BJ (cell line): ENCODE data around the gene ATG9A. TPM values are rescaled to one million over a fixed set of nuclear protein-coding genes. Genes with fewer than 3 reads are reported as not detected.

ENCODE experiments used
- CTCF ChIA-PET: fragments of 350-600 bp; formaldehyde crosslinking; extraction: SDS; loops from one replicate; lab custom pipeline; 2021; ENCODE audit warnings: antibody characterized with exemption, inconsistent platforms; lab: Yijun Ruan, JAX
- POLR2A ChIA-PET: fragments of 300-600 bp; sonication (Branson Sonifier 250); formaldehyde crosslinking; extraction: SDS; loops from one replicate; lab custom pipeline; 2021; ENCODE audit warnings: antibody characterized with exemption; lab: Charles Lee
- DNase-seq: peaks from one replicate; pipeline ENCODE4 v3.0.0-alpha.2; 2011; ENCODE audit warnings: low read depth
- H3K27me3 ChIP-seq: 2 replicates; pipeline ENCODE4 v1.6.0; 2011; ENCODE audit warnings: low read length; ENCODE audit not compliant: control insufficient read depth, insufficient read depth
- H3K36me3 ChIP-seq: 2 replicates; pipeline ENCODE4 v1.5.1; 2011; ENCODE audit warnings: low read length; ENCODE audit not compliant: control insufficient read depth, insufficient read depth
- H3K4me3 ChIP-seq: 2 replicates; pipeline ENCODE4 v1.5.1; 2011; ENCODE audit warnings: low read depth, mild to moderate bottlenecking, control low read depth, low read length
- polyA plus RNA-seq: library from polyadenylated mRNA; depleted of rRNA; stranded (reverse); fragments of >200 nt; gene quantifications from 2 replicates; pipeline ENCODE4 v1.2.3, GENCODE V29; 2011
- TF ChIP-seq, protein P1 (sequence below): IDR thresholded peaks from 2 replicates; pipeline ENCODE4 v1.5.1; 2011; ENCODE audit warnings: low read depth, mild to moderate bottlenecking, control low read depth, inconsistent platforms, low read length, moderate library complexity; ENCODE audit not compliant: insufficient read depth

Gene ATG9A
- polyA plus RNA-seq, 1 experiment, result 132 TPM

DNA sequence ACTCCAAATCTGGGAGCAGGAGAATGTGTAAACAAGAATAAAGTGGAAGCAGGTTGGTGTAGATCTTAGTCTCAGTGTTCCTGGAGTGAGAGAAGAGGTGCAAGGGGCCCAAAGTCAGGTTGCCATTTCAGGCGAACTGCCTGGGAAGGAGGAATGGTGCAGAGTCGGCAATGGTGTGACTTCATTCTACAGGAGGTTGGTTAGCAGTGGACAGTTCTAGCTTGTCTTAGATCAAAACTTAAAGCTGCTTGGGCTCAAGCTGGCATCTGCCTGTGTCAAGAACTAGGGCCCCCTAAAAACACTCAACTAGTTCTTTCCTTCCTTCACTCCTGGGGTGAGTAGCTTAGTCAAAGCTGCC, 19.4 kb upstream of the ATG9A start:
- peaks cover 10% of the 10 kb centered on the region for H3K36me3 ChIP-seq
- H3K4me3 ChIP-seq, result no peak overlapping the region
- no peak for DNase-seq
- TF ChIP-seq, protein P1, sequence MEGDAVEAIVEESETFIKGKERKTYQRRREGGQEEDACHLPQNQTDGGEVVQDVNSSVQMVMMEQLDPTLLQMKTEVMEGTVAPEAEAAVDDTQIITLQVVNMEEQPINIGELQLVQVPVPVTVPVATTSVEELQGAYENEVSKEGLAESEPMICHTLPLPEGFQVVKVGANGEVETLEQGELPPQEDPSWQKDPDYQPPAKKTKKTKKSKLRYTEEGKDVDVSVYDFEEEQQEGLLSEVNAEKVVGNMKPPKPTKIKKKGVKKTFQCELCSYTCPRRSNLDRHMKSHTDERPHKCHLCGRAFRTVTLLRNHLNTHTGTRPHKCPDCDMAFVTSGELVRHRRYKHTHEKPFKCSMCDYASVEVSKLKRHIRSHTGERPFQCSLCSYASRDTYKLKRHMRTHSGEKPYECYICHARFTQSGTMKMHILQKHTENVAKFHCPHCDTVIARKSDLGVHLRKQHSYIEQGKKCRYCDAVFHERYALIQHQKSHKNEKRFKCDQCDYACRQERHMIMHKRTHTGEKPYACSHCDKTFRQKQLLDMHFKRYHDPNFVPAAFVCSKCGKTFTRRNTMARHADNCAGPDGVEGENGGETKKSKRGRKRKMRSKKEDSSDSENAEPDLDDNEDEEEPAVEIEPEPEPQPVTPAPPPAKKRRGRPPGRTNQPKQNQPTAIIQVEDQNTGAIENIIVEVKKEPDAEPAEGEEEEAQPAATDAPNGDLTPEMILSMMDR, result no peak
- POLR2A ChIA-PET, result interaction anchor here (1.3 to 1.4 kb wide), 2 partner anchors 19 to 30 kb away, joined by 3 to 5 read pairs; partner anchors contain the start of genes ANKZF1, ATG9A and DNAJB2
- H3K27me3 ChIP-seq, result no peaks in the 10 kb centered on the region
- CTCF ChIA-PET, result interaction anchor here (0.9 to 9.5 kb wide), 7 partner anchors 13 to 78 kb away, joined by 3 to 61 read pairs (median 6); partner anchors contain the start of gene DNAJB2

DNA sequence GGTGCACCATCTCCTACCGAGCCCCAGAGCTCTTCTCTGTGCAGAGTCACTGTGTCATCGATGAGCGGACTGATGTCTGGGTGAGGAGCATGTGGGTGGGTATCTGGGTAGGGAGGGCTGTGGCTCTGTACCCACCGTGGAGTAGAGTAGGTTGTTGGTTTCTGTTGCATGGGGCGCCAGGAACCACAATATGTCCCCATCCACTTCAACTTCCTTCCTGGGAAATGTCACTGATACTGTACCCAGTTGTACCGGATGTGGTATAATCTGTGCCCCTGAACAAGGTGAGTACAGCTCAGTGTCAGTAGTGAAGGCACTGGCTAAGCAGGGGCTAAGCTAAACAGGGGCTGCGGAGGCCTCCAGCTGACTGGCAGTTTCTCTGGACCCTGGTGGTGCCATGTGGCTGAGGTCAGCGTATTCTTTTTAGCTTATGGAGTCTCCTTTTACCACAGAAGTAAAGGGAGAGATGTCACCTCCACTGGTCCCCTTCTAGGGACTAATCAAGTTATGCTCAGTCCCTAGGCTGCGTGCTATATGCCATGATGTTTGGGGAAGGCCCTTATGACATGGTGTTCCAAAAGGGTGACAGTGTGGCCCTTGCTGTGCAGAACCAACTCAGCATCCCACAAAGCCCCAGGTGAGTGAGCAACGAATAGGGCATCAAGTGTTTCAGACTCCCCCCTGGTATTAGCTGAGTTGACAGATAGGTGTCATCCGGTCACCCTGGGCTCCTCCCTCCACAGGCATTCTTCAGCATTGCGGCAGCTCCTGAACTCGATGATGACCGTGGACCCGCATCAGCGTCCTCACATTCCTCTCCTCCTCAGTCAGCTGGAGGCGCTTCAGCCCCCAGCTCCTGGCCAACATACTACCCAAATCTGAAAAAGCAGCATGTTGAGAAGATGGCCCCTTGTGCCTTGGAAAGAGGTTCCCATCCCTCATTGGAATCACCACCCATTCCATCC, 18.5 kb upstream of the ATG9A start:
- ChIA-PET CTCF (interaction anchor here (0.9 to 9.5 kb wide), 4 partner anchors 26 to 47 kb away, joined by 3 to 61 read pairs (median 9); partner anchors contain the start of gene DNAJB2), POLR2A (interaction anchor here (1.3 kb wide), 1 partner anchor 18 kb away, joined by 3 read pairs; the partner anchor contains the start of genes ANKZF1 and ATG9A)
- Histone ChIP-seq H3K36me3 (peaks cover 10% of the 10 kb centered on the region), H3K4me3 (no peak overlapping the region), H3K27me3 (no peaks in the 10 kb centered on the region)
- TF ChIP-seq, protein P1, result no peak
- DNase-seq, result no peak

DNA sequence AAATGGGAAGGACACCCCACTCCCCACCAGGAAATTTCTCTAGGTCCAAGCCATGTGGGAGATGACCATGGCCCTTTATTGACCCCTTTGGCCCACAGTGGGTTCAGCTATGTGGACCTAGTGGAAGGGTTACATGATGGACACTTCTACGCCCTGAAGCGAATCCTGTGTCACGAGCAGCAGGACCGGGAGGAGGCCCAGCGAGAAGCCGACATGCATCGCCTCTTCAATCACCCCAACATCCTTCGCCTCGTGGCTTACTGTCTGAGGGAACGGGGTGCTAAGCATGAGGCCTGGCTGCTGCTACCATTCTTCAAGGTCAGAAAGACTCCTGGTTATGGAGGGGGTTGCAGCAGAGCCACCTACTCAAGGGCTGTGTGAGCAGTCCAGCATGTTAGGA, 17.1 kb upstream of the ATG9A start:
- ChIA-PET CTCF (interaction anchor here (0.7 to 3.7 kb wide), 4 partner anchors 48 to 284 kb away, joined by 3 to 22 read pairs (median 4); no protein-coding TSS in a partner anchor), POLR2A (no interaction called here)
- DNase-seq, result no peak
- TF ChIP-seq, protein P1, result no peak
- Histone ChIP-seq H3K27me3 (no peaks in the 10 kb centered on the region), H3K36me3 (peaks cover 10% of the 10 kb centered on the region), H3K4me3 (no peak overlapping the region)

DNA sequence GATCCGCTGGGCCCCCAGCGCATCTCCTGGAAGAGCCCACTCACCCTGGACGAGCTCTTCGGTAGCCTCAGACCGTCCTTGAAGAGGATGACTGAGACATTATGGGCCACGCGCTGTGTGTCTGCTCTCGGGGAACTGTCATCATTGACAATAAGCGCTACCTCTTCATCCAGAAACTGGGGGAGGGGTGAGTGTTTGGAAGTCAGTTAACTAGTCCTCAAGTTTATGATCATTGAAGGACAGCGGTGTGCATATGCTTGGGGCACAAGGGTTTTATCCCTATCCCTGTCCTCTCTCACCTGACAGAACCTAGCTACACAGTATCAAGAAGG, 16.4 kb upstream of the ATG9A start:
- H3K27me3 ChIP-seq, result no peaks in the 10 kb centered on the region
- TF ChIP-seq, protein P1, result no peak
- CTCF ChIA-PET, result interaction anchor here (0.7 to 3.7 kb wide), 8 partner anchors 16 to 285 kb away, joined by 3 to 22 read pairs (median 5); partner anchors contain the start of genes ANKZF1, ATG9A and DNAJB2
- peak overlapping the region; percentile 90 for H3K4me3 ChIP-seq
- POLR2A ChIA-PET, result interaction anchor here (0.6 to 1.1 kb wide), 2 partner anchors 16 to 65 kb away, joined by 3 to 5 read pairs; partner anchors contain the start of genes ANKZF1 and ATG9A
- peaks cover 10% of the 10 kb centered on the region for H3K36me3 ChIP-seq
- DNase-seq, result no peak
